Measurements from ENCODE around the gene CST5.
"Not testable (repeated sequence)": the region's sequence is repeated elsewhere in the genome, so short reads cannot be mapped to it uniquely, and the experiment has no call there.

Gene CST5, protein sequence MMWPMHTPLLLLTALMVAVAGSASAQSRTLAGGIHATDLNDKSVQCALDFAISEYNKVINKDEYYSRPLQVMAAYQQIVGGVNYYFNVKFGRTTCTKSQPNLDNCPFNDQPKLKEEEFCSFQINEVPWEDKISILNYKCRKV

DNA sequence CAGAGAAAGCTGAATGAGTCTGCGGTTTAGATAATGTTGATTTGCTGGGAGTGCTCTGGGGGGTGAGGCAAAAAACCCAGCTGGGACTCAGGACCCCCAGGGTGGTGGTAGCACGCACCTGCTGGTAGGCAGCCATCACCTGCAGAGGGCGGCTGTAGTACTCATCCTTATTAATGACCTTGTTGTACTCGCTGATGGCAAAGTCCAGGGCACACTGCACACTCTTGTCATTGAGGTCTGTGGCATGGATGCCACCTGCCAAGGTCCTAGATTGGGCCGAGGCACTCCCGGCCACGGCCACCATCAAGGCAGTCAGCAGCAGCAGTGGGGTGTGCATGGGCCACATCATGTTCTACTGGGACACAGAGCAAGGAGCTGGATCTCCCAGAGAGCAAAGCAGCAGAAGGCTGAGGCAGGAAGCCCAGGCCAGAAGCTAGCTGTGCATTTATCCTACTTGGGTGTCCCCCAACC is at the start of gene CST5:
Gene CST5, minus strand, starts transcription at position 421 of the 471 bp plus-strand sequence. Its CDS starts 72 bp downstream, at position 349.
- no peak for DNase-seq

DNA sequence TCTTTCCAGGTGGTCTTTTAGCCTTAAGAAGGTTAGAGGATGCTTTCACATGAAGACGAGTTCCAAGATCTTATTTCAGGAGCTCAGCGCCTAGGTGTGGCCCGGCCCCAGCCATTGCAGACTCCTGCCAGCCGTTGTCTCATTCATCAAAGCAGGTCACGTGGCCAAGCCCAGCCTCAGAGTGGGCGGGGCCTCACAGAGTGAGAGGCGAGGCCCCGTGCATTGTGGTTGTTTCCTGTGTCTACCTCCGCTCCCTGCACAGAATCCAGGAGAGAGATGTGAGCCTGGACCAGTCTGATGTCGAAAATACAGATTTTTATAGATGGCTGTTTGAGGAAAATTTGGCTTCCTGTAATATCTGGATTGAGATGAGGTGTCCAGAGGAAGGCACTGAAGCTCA is 49.2 kb upstream of the CST5 start:
- DNase-seq, result no peak

DNA sequence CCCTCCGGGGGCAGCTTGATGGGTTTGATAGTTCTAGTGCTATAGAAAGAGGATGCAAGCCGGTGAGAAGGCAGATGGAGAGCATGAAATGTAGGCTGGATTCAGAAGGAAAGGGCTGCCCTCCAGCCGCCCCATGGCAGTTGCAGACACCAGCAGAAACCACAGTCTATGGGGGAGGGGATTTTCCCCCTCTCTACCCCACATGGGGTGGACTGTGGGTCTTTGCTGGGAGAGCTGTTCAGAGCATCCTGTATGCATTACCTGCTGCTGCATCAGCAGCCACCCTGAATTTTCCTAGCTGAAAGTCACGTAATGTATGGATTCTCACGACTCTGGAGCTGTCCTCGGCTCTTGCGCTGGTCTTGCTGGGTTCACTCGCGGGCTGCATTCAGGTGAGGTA is 48.8 kb upstream of the CST5 start:
- no peak for DNase-seq

DNA sequence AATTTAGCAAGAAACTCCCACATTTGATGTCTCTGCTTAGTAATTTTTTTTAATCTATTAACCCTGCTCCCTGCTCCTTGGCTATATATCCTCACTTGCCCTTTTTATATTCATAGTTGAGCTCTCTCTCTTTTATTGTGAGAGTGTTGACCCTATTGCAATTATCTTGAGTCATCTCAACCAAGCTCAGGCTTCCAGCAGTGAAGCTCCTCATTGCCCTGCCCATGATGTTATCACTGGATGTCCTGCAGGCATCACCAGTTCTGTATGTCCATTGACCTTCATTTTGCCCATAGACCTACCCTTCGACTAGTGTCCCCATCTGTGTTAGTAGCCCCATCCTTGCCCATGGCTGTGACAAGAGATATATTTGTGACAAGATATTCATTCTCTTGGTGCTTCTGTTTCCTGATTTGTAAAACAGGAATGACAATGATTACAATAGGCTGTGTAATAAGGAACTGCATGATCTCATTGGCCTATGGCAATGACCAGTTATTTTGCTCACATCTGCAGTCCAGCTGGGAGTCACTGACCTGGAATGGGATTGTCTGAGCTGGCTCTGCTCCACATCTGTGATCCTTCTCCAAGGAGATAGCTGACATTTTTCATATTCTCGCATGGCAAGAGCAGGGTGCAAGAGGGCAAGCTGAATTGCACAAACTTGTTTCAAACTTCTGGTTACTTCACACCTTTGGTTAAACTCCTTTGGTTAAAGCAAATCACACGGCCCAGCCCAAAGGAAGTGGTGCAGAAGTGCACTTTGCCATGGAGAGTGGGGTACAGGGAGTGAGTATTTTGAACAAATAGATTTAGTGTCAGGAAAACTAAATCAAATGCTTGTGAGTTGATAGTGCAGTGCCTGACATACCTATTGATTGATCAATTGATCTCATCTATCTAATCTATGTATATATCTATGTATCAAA is 47.7 kb upstream of the CST5 start:
- DNase-seq, result no peak

DNA sequence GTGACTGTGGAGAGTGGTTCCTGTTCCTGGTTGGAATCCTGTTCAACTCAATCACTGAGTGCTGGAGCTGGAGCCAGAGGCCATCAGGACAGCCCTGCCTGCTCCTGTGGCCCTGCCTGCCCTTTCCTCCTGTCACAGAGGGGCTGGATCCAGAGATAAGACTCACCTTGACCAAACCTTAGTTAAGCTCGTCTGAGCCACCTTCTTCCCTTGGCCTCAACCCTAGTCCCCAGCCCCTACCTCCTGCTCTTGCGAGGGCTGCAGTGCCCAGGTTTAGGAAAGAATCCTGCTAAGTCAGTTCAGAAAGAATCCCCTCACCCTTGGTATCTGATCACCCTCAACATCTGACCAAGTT is 47.0 kb upstream of the CST5 start:
- DNase-seq, result no peak

DNA sequence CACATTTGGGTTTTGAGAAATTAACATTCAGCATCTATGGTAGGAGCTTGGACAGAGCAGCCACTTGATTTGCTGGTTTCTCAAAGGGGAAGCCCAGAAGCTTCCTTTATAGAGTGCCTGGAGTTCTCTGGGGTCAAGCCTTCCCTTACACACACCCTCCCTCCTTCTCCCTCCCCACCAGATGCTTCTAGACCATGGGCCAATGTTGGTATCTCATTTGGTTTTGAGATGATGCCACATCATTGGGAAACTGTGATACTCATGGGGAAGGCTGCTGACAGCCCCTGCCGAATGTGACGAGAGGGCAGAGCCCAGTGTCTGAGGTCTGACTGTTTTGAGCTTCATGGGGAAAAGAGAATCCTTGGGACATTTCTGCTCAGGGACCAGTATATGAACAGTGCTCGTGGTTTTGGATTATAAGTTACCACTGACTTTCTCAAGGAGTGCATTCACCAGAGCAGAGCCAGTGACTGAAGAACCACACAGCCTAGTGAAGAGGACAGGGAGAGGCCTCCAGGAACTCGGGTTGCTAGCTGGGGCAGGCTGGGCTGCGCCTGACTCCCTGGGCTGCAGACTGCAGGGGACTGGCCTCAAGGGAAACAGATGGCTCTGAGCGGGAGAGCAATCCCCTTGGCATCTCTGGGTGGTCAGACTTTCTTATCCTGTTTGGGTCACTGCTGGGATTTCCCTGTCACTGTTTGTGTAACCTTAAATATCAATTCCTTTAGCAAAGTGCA is 46.4 kb upstream of the CST5 start:
- DNase-seq, result no peak

DNA sequence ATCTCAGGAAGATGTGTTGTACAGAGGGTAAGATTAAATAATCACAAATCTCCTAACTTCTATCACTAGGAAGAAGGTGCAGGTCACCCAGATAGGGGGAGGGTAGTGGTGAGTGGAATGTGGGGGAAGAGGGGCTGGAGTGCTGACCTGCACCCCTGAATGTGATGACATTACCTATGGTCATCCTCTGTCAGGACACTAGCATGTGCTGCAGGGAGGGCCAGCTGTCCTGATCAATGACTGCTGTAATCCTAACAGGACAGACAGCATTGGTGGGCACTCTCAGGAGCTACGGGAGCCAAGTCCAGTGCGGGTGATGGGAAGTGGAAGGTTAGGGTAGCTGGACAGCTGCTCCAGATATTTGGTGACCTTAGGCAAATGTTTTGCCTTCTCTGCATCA is 45.2 kb upstream of the CST5 start:
- no peak for DNase-seq

DNA sequence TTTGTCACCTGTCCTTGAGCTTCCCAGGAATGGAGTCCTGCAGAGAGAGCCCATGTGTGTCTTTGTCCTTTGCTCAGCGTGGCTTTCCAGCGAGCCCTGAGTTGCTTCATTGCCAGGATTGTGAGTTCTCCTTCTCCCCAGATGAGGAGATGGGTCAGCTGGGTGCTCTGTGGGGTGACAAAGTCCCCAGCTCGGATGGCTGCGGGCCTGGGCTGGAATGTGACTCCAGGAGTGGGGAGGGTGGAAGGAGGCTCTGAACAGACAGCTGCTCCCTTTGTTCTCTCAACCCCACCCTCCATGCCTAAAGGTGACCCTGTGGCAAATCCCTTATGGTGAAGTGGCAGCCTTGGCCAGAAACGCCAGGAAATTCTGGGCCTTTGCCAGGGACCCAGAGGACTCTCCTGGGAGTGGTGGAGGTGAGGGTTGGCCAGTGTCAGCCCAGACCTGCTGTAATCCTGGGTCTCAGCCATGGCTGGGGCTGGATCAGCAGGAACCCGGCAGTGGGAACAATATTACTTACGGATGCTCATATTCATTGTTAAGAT is 44.4 kb upstream of the CST5 start:
- no peak for DNase-seq

DNA sequence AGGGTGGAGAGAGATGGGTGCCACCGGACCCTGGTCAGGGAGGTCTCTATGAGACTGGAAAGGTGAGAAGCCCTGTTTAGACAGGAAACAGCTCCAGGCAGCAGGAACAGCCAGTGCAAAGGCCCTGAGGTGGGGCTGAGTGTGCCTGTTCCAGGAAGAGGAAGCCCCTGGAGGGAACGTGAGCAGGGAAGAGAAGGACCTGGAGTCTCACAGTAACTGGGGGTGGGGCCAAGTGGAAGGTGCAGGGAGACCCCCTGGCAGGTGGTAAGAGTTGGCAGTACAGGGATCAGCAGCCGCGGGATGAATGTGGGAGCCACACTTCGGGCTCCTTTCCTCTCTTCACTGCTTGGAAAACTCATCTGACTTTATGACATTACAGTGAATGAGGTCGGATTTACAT is 43.8 kb upstream of the CST5 start:
- no peak for DNase-seq

DNA sequence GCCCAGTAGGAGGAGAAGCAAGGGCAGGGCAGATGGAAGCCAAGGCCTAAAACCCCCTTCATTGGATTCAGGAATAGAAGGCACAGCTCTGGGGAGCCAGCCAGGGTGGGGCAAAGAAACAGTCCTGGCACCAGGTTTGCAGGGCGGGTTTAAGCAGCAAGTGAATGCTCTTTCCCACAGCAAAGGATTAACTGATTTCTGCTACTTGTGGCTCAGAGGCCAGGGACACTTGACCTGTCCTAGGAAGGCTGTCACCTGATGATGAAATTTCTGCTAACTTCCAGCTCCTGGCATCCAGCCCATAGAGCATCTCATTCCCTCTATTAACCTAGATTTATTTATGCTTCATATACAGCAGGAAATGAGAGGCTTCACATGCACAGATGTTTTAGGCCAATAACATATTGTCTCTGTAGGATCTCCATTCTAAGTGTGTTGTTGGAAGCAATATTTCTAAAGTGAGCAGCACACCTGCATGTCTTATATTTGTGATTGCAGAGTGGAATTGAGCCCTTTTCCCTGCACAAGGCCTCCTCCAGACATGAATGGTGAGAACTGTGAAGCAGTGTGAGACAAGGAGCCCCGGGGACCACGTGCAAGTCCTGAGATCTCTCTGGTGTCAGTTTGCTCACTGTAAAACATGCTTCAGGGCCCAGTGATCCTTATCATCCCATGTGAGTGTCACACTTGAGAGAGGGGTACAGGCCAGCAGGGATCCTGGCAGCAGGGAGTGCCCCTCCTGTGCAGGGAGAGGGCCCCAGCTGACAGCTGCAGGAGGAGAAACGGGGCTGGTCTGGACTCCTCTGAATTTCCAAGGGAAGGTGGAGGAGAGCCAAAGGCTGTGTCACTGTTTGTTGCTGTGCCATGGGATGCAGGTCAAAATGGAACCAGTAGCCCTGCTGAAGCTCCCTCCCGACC is 41.1 kb upstream of the CST5 start:
- no peak for DNase-seq

DNA sequence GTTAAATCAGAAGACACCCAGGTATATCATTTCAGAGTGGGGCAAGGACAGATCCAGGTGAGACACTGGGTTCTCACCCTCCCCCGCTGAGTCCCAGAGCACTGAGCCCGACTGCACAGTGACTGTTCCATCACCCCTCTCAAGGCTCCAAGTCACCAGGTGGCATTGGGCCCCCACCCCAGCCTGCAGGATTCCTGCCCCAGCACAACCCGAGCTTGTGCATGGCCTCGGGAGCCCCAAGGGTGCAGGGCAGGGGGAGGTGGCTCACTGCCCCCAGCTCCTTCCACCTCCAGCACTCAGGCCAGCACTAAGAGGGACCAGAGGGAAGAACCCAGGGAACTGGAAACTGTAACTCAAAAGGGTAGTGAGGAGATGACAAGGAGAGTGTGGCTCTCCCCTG is 39.3 kb upstream of the CST5 start:
- DNase-seq, result no peak

DNA sequence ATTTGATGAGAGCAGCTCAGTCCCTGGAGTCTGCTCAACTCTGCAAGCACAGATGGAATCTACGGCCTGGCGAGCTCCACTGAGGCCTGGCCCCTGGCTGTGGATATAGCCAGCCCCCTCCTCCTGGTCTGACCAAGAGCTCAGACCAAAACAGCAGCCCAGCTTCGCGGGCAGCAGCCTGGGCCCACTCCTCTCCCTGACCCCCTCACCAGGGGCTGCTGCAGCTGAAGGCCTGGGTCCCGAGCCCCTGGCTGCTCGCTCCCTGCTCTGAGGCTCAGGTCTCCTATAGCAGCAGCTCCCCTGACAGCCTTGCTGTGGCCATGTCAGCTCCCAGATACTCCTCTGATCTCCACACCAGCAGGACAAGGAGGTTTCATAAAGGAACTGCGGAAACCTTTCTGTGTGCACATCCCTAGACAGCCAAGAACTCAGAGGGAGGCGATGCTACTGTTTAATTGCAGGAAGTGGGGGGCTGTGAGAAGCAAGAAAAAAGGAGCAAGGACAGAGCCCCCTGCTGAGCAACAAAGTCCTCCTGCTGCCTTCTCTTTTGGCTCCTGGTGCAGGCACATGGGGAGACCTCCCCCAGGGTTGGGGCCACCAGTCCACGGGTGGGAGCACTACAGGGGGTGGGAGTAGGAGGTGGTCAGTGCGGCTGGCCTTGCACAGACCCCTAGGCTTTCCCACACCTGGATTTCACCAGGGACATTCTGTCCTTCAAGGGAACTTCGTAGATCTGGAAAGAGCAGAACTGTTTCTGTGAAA is 38.7 kb upstream of the CST5 start:
- no peak for DNase-seq

DNA sequence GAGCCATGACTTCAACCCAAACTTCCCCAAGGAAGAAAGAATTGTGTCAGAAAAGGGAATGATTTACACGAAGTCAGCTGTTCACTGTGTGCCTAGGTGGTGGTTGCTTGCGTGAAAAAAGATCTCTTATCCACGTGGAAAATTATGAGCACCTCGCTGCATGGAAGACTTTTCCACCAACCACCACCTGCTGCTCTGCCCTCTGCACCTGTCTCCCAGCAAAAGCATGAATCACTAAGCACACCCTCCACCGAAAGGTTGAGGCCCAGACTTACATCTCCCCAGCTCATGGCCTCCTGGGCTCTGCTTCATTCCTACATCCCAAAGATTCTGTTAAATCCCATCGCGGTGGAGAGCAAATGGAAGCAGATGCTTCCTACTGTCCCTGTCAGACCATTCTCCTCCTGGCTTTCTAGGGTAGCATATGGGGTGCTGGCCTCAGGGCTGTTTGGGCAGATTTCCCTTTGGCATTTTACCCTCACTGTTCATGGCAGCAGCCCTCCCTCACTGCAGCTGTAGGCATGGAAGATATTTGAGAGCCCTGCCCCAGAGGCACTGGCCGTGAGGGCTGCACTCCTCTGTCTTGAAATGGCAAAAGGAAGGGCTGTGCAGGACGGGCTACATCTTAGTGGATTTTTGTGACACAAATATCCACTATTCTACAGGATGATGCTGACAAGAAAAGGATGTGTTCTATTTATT is 37.6 kb upstream of the CST5 start:
- DNase-seq, result no peak

DNA sequence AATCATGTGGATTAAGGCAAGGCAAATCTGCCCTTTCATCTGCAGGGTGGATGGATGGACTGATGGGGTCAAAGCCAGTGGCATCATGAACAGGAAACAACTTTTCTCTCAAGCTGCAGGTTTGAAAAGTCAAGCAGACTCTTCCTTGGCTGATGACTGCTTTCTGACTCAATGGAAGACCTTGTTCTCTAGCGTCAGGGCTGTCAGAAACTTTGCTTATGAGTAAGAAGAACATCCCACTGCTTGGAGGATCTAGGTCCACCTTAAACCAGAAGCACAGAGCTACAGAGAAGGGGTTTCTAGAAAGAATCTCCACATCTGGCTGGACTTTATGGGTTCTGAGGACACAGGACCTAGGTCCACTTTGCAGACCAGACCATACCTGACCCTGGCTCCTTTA is 36.3 kb upstream of the CST5 start:
- DNase-seq, result no peak

DNA sequence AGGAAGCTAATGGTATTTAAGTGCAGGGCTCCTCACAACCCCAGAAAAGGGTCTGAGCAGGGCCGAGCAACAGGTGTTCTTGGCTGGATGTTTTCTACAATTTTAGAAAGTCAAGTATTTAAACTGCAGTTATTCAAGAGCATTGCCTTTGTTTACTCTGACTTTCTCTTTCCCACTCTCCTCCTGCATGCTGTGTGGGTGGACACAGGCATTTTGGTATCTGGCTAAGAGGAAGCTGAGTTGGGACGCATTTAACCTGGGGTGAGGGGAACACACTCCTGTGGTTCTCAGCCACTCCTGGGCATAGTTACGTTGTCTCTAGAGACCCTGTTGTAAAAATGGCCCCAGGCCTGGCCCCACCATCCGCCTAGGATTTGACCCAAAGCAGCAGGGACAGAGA is 34.9 kb upstream of the CST5 start:
- not testable (repeated sequence) for DNase-seq

DNA sequence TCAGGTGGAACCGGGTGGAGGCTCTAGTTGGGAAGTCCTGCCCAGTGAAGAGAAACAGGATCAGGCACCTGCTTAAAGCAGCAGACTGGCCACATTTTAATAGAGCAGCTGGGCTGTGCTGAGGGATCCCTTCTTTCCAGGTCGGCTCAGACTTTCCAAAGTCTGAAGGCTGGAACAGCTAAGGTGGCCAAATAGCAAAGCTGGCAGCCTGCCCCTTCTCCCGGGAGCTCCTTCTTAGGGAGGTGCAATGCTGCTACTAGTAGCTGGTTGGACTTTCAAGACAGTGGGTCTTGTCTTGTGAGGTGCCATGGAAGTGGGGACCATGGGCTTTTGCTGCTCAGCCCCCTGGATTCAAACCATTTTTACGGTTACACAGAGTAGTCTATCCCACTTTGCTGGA is 30.7 kb upstream of the CST5 start:
- DNase-seq, result no peak

DNA sequence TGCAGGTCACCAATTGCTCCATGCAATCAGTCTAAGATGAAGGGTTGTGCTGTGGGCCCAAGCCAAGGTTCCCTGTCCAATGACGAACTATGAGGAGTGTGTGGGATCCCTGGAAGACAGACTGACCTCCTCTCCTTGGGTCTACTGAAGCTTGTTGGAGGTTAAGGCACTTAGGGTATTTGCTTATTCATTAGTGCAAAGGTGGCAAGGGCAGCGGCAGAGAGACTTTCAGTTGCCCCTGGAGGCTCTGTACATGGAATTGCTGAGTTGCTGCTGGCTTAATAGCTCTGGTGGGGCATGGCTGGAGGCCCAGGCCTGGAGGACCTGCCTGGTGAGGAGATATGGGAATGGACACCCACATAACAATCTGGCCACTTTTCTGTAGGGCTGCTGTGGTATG is 29.8 kb upstream of the CST5 start:
- DNase-seq, result no peak

DNA sequence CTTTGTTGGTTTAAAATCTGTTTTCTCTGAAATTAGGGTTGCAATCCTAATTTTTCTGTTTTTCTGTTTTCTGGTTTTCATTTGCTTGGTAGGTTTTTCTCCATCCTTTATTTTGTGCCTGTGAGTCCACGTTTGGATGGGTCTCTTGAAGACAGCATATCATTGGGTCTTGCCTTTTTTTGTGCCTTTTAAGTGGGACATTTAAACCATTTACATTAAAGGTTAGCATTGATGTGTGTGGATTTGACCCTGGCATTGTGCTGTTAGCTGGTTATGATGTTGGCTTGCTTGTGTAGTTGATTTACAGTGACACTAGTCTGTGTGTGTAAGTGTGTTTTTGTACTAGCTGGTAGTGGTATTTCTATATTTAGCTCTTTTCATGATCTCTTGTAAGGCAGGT is 28.0 kb upstream of the CST5 start:
- no peak for DNase-seq

DNA sequence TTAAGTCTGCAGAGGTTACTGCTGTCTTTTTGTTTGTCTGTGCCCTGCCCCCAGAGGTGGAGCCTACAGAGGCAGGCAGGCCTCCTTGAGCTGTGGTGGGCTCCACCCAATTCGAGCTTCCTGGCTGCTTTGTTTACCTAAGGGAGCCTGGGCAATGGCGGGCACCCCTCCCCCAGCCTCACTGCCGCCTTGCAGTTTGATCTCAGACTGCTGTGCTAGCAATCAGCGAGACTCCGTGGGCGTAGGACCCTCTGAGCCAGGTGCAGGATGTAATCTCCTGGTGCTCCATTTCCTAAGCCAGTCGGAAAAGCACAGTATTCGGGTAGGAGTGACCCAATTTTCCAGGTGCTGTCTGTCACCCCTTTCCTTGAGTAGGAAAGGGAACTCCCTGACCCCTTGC is 22.8 kb upstream of the CST5 start:
- peak; percentile 42 for DNase-seq

DNA sequence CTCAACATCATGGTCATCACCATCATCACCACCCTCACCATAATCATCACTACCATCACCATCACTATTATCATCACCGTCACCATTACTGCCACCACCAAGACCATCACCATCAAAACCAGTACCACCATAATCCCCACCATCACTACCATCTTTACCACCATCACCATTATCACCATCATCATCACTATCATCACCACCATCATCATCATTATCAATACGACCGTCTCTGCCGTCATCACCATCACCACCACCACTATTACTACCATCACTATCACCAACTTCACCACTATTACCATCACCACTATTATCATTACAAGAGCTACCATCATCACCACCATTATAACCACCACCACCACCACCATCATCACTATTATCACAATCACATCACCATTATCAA is 11.3 kb upstream of the CST5 start:
- not testable (repeated sequence) for DNase-seq

DNA sequence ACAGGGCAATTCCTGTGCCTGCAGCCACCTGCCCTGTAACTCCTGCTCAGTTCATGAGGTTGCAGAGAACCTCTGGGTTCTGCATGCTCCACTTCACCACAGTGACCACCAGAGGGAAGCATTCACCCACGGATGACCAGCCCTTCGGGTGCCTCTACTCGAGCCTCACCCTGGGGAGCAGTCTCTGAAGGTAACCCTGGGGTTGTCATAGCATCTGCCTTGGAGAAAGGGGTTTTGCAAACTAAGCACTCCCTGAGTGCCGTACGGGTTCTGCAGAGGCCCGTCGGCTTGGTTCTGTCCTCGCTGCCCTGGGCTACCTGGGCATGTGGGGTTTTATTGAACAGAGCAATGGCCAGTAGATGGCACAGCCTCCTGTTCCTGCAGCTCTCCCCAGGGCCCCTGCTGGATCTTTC is 10.2 kb upstream of the CST5 start:
- peak; percentile 81 for DNase-seq
